ENCODE data around the gene SLX4IP.
A peak's percentile ranks its signal among the peaks of the same experiment; 100 is the strongest.
"Not testable (repeated sequence)": the region's sequence is repeated elsewhere in the genome, so short reads cannot be mapped to it uniquely, and the experiment has no call there.

Gene SLX4IP

DNA sequence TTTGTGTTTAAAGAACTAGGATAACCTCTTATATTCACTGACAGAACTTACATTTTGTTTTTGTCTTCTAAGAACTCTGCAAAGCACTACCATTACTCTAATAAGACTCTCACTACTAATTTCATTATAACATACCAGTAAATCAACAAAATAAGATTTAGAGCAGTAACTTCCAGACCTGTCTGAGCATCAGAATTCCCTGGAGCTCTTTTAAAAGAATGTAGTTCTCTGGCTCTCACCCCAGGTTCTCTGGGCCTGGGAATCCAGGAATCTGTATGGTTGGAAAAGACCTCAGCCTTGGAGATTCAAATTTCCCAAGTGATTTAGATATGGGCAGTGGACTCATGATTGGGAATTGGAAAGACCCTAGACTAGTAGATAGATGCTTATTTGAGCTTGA is 149.3 kb downstream of the SLX4IP start:
- TF ChIP-seq, protein P1, sequence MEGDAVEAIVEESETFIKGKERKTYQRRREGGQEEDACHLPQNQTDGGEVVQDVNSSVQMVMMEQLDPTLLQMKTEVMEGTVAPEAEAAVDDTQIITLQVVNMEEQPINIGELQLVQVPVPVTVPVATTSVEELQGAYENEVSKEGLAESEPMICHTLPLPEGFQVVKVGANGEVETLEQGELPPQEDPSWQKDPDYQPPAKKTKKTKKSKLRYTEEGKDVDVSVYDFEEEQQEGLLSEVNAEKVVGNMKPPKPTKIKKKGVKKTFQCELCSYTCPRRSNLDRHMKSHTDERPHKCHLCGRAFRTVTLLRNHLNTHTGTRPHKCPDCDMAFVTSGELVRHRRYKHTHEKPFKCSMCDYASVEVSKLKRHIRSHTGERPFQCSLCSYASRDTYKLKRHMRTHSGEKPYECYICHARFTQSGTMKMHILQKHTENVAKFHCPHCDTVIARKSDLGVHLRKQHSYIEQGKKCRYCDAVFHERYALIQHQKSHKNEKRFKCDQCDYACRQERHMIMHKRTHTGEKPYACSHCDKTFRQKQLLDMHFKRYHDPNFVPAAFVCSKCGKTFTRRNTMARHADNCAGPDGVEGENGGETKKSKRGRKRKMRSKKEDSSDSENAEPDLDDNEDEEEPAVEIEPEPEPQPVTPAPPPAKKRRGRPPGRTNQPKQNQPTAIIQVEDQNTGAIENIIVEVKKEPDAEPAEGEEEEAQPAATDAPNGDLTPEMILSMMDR (IDR thresholded peaks at IDR 0.05; ENCODE audit: insufficient read depth, low read depth, low read length, missing control alignments) = no peak
- no peak for DNase-seq (ENCODE audit: low read depth)

DNA sequence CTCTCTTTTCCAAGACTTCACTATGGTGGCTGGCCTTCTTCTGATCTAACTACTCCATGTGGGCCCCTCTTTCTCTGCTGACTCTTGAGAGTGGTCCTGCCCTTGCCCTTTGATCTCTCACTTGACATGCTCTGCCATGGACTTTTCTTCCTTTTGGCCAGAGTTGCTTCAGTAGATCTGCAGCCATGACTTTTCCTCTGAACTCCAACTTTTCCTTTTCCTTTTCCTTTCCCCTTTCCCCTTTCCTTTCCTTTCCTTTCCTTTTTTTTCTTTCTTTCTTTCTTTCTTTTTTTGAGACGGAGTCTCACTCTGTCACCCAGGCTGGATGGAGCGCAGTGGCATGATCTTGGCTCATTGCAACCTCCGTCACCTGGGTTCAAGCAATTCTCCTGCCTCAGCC is 150.2 kb downstream of the SLX4IP start:
- TF ChIP-seq, protein P1 (IDR thresholded peaks at IDR 0.05; ENCODE audit: insufficient read depth, low read depth, low read length, missing control alignments) = no peak
- DNase-seq (ENCODE audit: low read depth) = no peak
- no peak overlapping the region for H3K4me3 ChIP-seq (ENCODE audit: low read length)

More for the DNA sequence above, 149.3 kb downstream of the SLX4IP start:
- H3K4me3 ChIP-seq (ENCODE audit: low read length) = no peak overlapping the region

DNA sequence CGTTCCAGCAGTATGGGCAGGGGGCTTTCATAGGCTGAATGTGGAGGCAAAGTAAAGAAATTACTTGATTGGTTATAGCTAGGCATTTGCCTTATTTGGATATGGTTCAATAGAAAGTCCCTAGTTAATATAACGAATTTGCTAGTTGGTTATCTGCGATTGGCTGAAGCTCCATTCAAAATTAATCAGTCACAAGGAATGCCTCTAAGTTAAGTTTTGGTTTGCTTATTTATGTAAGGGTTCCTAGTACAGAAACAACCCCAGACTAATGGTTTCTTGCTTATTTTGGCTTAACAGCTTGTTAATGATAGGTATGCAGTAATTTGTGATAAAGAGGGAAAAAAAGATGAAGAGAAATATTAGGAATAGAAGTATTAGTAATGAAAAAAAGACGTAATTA is 151.2 kb downstream of the SLX4IP start:
- H3K4me3 ChIP-seq (ENCODE audit: low read length) = no peak overlapping the region
- TF ChIP-seq, protein P1 (IDR thresholded peaks at IDR 0.05; ENCODE audit: insufficient read depth, low read depth, low read length, missing control alignments) = no peak
- DNase-seq (ENCODE audit: low read depth) = no peak

DNA sequence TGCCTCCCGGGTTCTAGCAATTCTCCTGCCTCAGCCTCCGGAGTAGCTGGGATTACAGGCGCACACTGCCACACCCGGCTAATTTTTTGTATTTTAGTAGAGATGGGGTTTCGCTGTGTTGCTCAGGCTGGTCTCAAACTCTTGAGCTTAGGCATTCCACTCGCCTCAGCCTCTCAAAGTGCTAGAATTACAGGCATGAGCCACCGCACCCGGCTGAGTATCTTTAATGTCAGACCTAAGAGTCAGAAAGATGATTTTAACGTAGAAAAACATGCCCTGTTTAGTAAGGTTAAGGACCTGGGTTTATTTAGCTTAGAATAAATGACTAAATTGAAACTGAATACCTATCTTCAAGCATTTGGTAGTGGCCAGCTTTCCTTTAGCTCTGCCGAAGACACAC is 155.3 kb downstream of the SLX4IP start:
- H3K4me3 ChIP-seq (ENCODE audit: low read length); DNase-seq (ENCODE audit: low read depth): not testable (repeated sequence)

DNA sequence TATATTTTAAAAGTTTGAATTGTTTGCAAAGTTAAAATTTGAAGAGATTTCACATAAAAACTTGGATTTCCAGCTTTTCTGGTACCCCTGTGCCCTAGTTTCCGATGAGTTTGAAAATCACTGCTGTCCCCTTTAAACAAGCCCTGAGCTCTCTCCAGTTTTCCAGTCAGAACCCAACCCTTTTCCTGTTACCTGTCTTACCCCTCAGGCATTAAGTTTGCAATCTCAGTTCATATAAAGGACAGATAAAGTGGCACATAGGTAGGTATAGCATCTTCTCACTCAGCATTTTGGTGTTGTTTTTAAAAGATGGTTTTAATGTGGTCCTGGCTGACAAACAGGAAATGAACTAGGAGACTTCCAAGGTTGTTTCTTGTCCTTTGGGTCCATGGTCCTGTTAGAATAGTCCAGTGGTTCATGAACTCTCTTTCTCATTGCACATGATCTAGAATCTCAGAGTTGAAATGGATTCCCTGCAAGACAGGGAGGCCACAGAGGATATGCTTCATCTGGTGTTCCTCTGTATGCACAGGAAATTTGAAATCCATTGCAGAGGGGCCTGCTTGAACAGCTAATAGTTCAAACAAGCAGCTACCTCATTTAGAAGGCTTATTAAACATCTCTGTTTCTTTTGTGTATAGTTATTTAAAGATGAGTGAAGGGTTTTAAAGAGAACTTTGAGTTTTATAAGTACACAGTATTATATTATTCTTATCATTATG is 156.0 kb downstream of the SLX4IP start:
- peak; percentile 72 for DNase-seq (ENCODE audit: low read depth)
- TF ChIP-seq, protein P1 (IDR thresholded peaks at IDR 0.05; ENCODE audit: insufficient read depth, low read depth, low read length, missing control alignments) = no peak
- H3K4me3 ChIP-seq (ENCODE audit: low read length) = no peak overlapping the region

DNA sequence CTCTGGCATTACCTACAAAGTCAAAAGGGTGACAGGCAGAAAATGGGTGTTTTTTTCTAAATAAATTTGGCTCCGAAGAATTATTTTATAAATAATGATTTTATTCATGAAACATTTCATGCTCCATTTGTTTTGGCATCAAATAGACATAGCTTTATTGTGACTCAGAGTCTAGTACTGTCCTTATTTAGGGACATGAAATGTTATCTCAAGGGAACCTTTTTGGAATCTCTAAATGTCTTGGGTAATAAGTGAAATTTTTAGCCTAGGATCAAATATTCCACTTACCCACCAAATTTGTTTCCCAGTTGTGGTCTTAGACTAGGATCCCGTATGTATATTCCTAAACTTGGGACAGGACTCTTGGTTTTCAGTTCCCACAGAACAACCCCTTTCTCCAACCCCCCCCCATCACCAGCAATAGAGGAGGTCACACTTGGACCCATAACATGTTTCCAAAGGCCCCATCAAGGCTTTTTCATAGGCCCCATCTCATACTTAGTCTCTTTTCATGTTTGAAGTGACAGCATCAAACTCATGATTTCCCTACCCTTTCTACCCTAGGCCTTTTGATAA is 156.9 kb downstream of the SLX4IP start:
- TF ChIP-seq, protein P1 (IDR thresholded peaks at IDR 0.05; ENCODE audit: insufficient read depth, low read depth, low read length, missing control alignments) = no peak
- no peak for DNase-seq (ENCODE audit: low read depth)
- H3K4me3 ChIP-seq (ENCODE audit: low read length) = no peak overlapping the region

DNA sequence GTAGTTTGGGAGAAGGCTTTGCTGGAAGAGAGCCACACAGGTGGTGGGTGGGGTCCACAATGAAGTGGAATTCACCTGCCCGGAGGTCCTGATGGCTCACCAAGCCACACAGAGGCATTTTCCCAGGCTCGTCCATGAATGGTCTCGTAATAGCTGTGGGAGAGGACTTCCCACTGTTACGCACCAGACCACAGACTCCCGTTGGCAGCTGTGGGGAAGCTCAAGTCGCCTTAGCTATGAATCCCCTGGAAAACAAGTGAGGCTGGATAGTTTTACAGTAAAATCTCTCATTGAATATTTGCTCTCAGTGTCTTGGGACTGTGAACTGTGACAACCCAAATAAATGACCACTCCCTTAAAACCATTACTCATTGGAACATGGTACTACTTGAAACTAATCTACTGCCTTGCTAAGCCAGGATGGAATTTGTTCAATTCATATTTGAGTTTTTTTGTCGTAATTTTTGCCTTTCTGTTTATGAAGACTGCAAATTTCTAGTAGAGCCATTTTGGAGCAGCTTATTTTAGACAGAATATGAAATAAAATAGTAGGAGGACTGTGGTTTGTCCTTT is 159.3 kb downstream of the SLX4IP start:
- DNase-seq (ENCODE audit: low read depth) = peak; percentile 84
- TF ChIP-seq, protein P1 (IDR thresholded peaks at IDR 0.05; ENCODE audit: insufficient read depth, low read depth, low read length, missing control alignments) = no peak
- no peak overlapping the region for H3K4me3 ChIP-seq (ENCODE audit: low read length)
